IMR-90 (cell line): ENCODE measurements around the gene CENPK. TPM values are rescaled to one million over a fixed set of nuclear protein-coding genes. Genes with fewer than 3 reads are reported as not detected.

Source experiments
- ATAC-seq: fragments of 200-7000 bp; cut with Tn5 transposase; 2 replicates; pipeline ENCODE4 v1.9.1; 2020; ENCODE audit warnings: low read depth, mild to moderate bottlenecking, moderate library complexity
- BruUV-seq: library from RNA; stranded (reverse); fragments of 400-500 nt; replicated peaks from 2 replicates; lab custom pipeline; 2021; lab: Mats Ljungman, UMichigan
- CTCF ChIA-PET: fragments of 300-600 bp; formaldehyde crosslinking; extraction: SDS; loops from one replicate; lab custom pipeline; 2021; ENCODE audit warnings: antibody characterized with exemption; lab: Yijun Ruan, JAX
- POLR2A ChIA-PET: fragments of 300-600 bp; sonication (Branson Sonifier 250); formaldehyde crosslinking; loops from one replicate; lab custom pipeline; 2022; ENCODE audit warnings: antibody characterized with exemption; ENCODE audit not compliant: unreplicated experiment; lab: Charles Lee
- DNase-seq: peaks from one replicate; pipeline ENCODE4 v3.0.0; 2013
- H2AFZ ChIP-seq: replicated peaks from 2 replicates; pipeline ENCODE3; 2013; ENCODE audit warnings: low read length, mild to moderate bottlenecking; ENCODE audit not compliant: poor library complexity
- H2AK5ac ChIP-seq: 2 replicates; pipeline ENCODE4 v1.6.1; 2013; ENCODE audit warnings: low read depth, low read length, inconsistent platforms
- H2AK9ac ChIP-seq: replicated peaks from 2 replicates; pipeline ENCODE3; 2013; ENCODE audit warnings: mild to moderate bottlenecking, low read depth, low read length, moderate library complexity; ENCODE audit not compliant: poor library complexity
- H2BK120ac ChIP-seq: 2 replicates; pipeline ENCODE4 v1.6.1; 2013; ENCODE audit warnings: low read depth, low read length, inconsistent platforms
- H2BK15ac ChIP-seq: 3 replicates; pipeline ENCODE4 v1.6.1; 2013; ENCODE audit warnings: low read depth, low read length, inconsistent platforms
- H2BK20ac ChIP-seq: 2 replicates; pipeline ENCODE4 v1.6.1; 2013; ENCODE audit warnings: low read depth, mild to moderate bottlenecking, inconsistent platforms, low read length, moderate library complexity
- H2BK5ac ChIP-seq: 2 replicates; pipeline ENCODE4 v1.6.1; 2013; ENCODE audit warnings: mild to moderate bottlenecking, low read depth, low read length, inconsistent platforms; ENCODE audit not compliant: poor library complexity, severe bottlenecking
- H3K14ac ChIP-seq: replicated peaks from 2 replicates; pipeline ENCODE4 v1.6.1; 2013; ENCODE audit warnings: low read depth, low read length, inconsistent platforms
- H3K18ac ChIP-seq: 2 replicates; pipeline ENCODE4 v1.6.1; 2013; ENCODE audit warnings: low read depth, low read length, control low read depth
- H3K23ac ChIP-seq: 2 replicates; pipeline ENCODE4 v1.6.1; 2013; ENCODE audit warnings: low read depth, low read length, inconsistent platforms
- H3K27ac ChIP-seq: 2 replicates; pipeline ENCODE4 v1.5.1; 2013; ENCODE audit warnings: mild to moderate bottlenecking, control low read depth, low read length; ENCODE audit not compliant: insufficient read depth
- H3K27me3 ChIP-seq: 2 replicates; pipeline ENCODE4 v1.6.1; 2013; ENCODE audit warnings: low read length; ENCODE audit not compliant: control insufficient read depth, insufficient read depth
- H3K36me3 ChIP-seq: 2 replicates; pipeline ENCODE4 v1.6.1; 2013; ENCODE audit warnings: low read length, mixed read lengths; ENCODE audit not compliant: control insufficient read depth, insufficient read depth
- H3K4ac ChIP-seq: 2 replicates; pipeline ENCODE4 v1.6.1; 2013; ENCODE audit warnings: low read depth, low read length, inconsistent platforms
- H3K4me1 ChIP-seq: 2 replicates; pipeline ENCODE4 v1.6.1; 2013; ENCODE audit warnings: low read length, mixed read lengths; ENCODE audit not compliant: control insufficient read depth, insufficient read depth
- H3K4me2 ChIP-seq: 2 replicates; pipeline ENCODE4 v1.6.1; 2013; ENCODE audit warnings: low read depth, mild to moderate bottlenecking, control low read depth, low read length, moderate library complexity
- H3K4me3 ChIP-seq: 2 replicates; pipeline ENCODE4 v1.5.1; 2013; ENCODE audit warnings: low read depth, mild to moderate bottlenecking, control low read depth, low read length, moderate library complexity; ENCODE audit not compliant: insufficient read depth
- H3K56ac ChIP-seq: 2 replicates; pipeline ENCODE4 v1.6.1; 2013; ENCODE audit warnings: low read length, inconsistent platforms; ENCODE audit not compliant: insufficient read depth; ENCODE audit errors: extremely low read depth
- H3K79me1 ChIP-seq, 2 experiments: 2 replicates each; pipeline ENCODE4 v1.6.1; 2013; ENCODE audit warnings: low read length in 2 of 2, inconsistent platforms in 1 of 2, low read depth in 1 of 2
- H3K9ac ChIP-seq: 2 replicates; pipeline ENCODE4 v1.6.1; 2013; ENCODE audit warnings: low read depth, low read length, control low read depth
- H3K9me1 ChIP-seq: 2 replicates; pipeline ENCODE4 v1.6.1; 2013; ENCODE audit warnings: low read length, inconsistent platforms; ENCODE audit not compliant: insufficient read depth
- H3K9me3 ChIP-seq: 2 replicates; pipeline ENCODE4 v1.6.1; 2013; ENCODE audit warnings: low read length; ENCODE audit not compliant: control insufficient read depth, insufficient read depth
- H4K20me1 ChIP-seq: 2 replicates; pipeline ENCODE4 v1.6.1; 2013; ENCODE audit warnings: low read length, inconsistent platforms; ENCODE audit not compliant: insufficient read depth
- H4K5ac ChIP-seq: 2 replicates; pipeline ENCODE4 v1.6.1; 2013; ENCODE audit warnings: mild to moderate bottlenecking, low read depth, low read length, control low read depth
- H4K8ac ChIP-seq, 2 experiments: 2 replicates each; pipeline ENCODE4 v1.6.1; 2013; ENCODE audit warnings: low read depth in 2 of 2, low read length in 2 of 2, control low read depth in 1 of 2, inconsistent platforms in 1 of 2
- H4K91ac ChIP-seq: 2 replicates; pipeline ENCODE4 v1.6.1; 2013; ENCODE audit warnings: low read depth, low read length, inconsistent platforms; ENCODE audit not compliant: insufficient read depth
- CEBPB ChIP-seq: IDR thresholded peaks from 2 replicates; pipeline ENCODE4 v1.6.1; 2012; ENCODE audit warnings: low read depth, low read length, improper control_type of control experiment
- CHD1 ChIP-seq: IDR thresholded peaks from 2 replicates; pipeline ENCODE4 v1.6.1; 2012; ENCODE audit warnings: low read depth, low read length, improper control_type of control experiment
- CTCF ChIP-seq: conservative IDR thresholded peaks from 2 replicates; pipeline ENCODE4 v1.5.1; 2012; ENCODE audit warnings: mild to moderate bottlenecking, low read depth, low read length, improper control_type of control experiment
- FOS ChIP-seq: fragments of 150-350 bp; IDR thresholded peaks from 2 replicates; pipeline ENCODE4 v1.6.1; 2016; ENCODE audit warnings: low read depth, low read length
- NFE2L2 ChIP-seq: fragments of 150-350 bp; IDR thresholded peaks from 2 replicates; pipeline ENCODE4 v1.6.1; 2016; ENCODE audit warnings: low read depth, mild to moderate bottlenecking, low read length
- RAD21 ChIP-seq: IDR thresholded peaks from 2 replicates; pipeline ENCODE4 v1.6.1; 2012; ENCODE audit warnings: low read length, improper control_type of control experiment
- RCOR1 ChIP-seq: IDR thresholded peaks from 2 replicates; pipeline ENCODE4 v1.6.1; 2012; ENCODE audit warnings: mild to moderate bottlenecking, low read length, improper control_type of control experiment; ENCODE audit not compliant: insufficient replicate concordance
- SMC3 ChIP-seq: fragments of 150-350 bp; IDR thresholded peaks from 2 replicates; pipeline ENCODE4 v1.6.1; 2016; ENCODE audit warnings: low read depth, mild to moderate bottlenecking, antibody characterized with exemption, low read length, moderate library complexity
- WGBS, 2 experiments: methylation state at CpG; one replicate each; pipeline versions ENCODE4 v1.1.5 to v1.1.7; 2013; ENCODE audit warnings: missing lambda C conversion rate in 2 of 2; ENCODE audit not compliant: insufficient read length in 1 of 2; ENCODE audit errors: extremely low coverage in 2 of 2; 5-methylcytosine and 5-hydroxymethylcytosine counted together
- dilution Hi-C: fragments of 300-500 bp; cut with HindIII; formaldehyde crosslinking; loops from one replicate; pipeline ENCODE4 v1.14.3; 2018; ENCODE audit warnings: low sequenced_read_pairs; ENCODE audit not compliant: unreplicated experiment
- in situ Hi-C: fragments of 300-500 bp; cut with MboI; formaldehyde crosslinking; loops from 3 replicates; pipeline ENCODE4 v1.14.3; 2019; ENCODE audit warnings: low sequenced_read_pairs, inconsistent platforms, mixed read lengths
- intact Hi-C: fragments of 100-400 bp; cut with micrococcal nuclease; formaldehyde crosslinking; loops from 2 replicates; pipeline ENCODE4 v1.10.0; 2022
- polyA plus RNA-seq, 3 experiments: library from polyadenylated mRNA; depleted of rRNA; stranded (reverse); fragments of >200 nt; gene quantifications; 2 replicates each; pipeline ENCODE4 v1.2.3, GENCODE V29; 2012; ENCODE audit warnings: low replicate concordance in 1 of 3
- total RNA-seq: library from RNA; depleted of rRNA; stranded (reverse); fragments of >200 nt; gene quantifications from 2 replicates; pipeline ENCODE4 v1.2.3, GENCODE V29; 2012
- TF ChIP-seq, protein P1 (sequence below): fragments of 150-350 bp; IDR thresholded peaks from 2 replicates; pipeline ENCODE4 v1.6.1; 2016; ENCODE audit warnings: low read depth, mild to moderate bottlenecking, low read length, moderate library complexity, borderline replicate concordance

The CENPK gene
- total and polyA plus RNA-seq, 2 of the 4 experiments (the other 2 are of a cell fraction) = 5.6 to 9.4 TPM

GRCh38 chr5:65553941-65554340 is 9.0 kb downstream of the CENPK start:
- intact Hi-C loops = no loop called here
- H3K79me1 ChIP-seq = peaks cover 12 to 22% of the 10 kb centered on the region in 2 experiments
- no peak overlapping the region for H2BK15ac ChIP-seq
- no peak overlapping the region for H3K56ac ChIP-seq
- H3K4me1 ChIP-seq = no peaks in the 10 kb centered on the region
- dilution Hi-C loops = no loop called here
- DNase-seq (no peak), ATAC-seq (no peak)
- no peaks in the 10 kb centered on the region for H3K9me3 ChIP-seq
- H3K4me3 ChIP-seq = no peak overlapping the region
- TF ChIP-seq CEBPB = no peak
- no peak for TF ChIP-seq CTCF
- no peak for TF ChIP-seq FOS
- no peak for TF ChIP-seq RCOR1
- TF ChIP-seq CHD1 = no peak
- TF ChIP-seq SMC3 = no peak
- TF ChIP-seq RAD21 = no peak
- TF ChIP-seq, protein P1, sequence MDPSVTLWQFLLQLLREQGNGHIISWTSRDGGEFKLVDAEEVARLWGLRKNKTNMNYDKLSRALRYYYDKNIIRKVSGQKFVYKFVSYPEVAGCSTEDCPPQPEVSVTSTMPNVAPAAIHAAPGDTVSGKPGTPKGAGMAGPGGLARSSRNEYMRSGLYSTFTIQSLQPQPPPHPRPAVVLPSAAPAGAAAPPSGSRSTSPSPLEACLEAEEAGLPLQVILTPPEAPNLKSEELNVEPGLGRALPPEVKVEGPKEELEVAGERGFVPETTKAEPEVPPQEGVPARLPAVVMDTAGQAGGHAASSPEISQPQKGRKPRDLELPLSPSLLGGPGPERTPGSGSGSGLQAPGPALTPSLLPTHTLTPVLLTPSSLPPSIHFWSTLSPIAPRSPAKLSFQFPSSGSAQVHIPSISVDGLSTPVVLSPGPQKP = no peak
- TF ChIP-seq NFE2L2 = no peak
- H2BK20ac ChIP-seq = no peak overlapping the region
- no peak overlapping the region for H4K8ac ChIP-seq
- H2AK9ac ChIP-seq = no peak overlapping the region
- no peak overlapping the region for H2AK5ac ChIP-seq
- CTCF ChIA-PET = no interaction called here
- in situ Hi-C loops = no loop called here
- H3K9me1 ChIP-seq = no peaks in the 10 kb centered on the region
- no peak overlapping the region for H2AFZ ChIP-seq
- no peak overlapping the region for H3K14ac ChIP-seq
- H3K27me3 ChIP-seq = no peaks in the 10 kb centered on the region
- no peak overlapping the region for H2BK120ac ChIP-seq
- H2BK5ac ChIP-seq = no peak overlapping the region
- H3K18ac ChIP-seq = no peak overlapping the region
- H3K4me2 ChIP-seq = no peak overlapping the region
- H3K23ac ChIP-seq = no peak overlapping the region
- no peak overlapping the region for H3K27ac ChIP-seq
- no CpG with 5 or more reads among the region's 5 CpGs for WGBS, 2 experiments
- BruUV-seq = no TSS peak
- no peak overlapping the region for H4K91ac ChIP-seq
- no peak overlapping the region for H3K4ac ChIP-seq
- H3K36me3 ChIP-seq = no peaks in the 10 kb centered on the region; the same call in 1 of the 2 replicates
- POLR2A ChIA-PET = interaction anchor here (0.6 kb wide), 1 partner anchor 45 kb away, joined by 4 read pairs; no protein-coding TSS in a partner anchor
- H4K5ac ChIP-seq = no peak overlapping the region
- H4K20me1 ChIP-seq = no peaks in the 10 kb centered on the region
- H3K9ac ChIP-seq = no peak overlapping the region
